Tracheal epithelial cell (primary cell): ENCODE results near the gene CLOCK. TPM values are rescaled to one million over a fixed set of nuclear protein-coding genes. Genes with fewer than 3 reads are reported as not detected.

Experiments
- total RNA-seq: library from RNA; depleted of rRNA; stranded (reverse); fragments of >200 nt; gene quantifications from 2 replicates; pipeline ENCODE4 v1.2.1, GENCODE V29; 2014

CLOCK gene, protein sequence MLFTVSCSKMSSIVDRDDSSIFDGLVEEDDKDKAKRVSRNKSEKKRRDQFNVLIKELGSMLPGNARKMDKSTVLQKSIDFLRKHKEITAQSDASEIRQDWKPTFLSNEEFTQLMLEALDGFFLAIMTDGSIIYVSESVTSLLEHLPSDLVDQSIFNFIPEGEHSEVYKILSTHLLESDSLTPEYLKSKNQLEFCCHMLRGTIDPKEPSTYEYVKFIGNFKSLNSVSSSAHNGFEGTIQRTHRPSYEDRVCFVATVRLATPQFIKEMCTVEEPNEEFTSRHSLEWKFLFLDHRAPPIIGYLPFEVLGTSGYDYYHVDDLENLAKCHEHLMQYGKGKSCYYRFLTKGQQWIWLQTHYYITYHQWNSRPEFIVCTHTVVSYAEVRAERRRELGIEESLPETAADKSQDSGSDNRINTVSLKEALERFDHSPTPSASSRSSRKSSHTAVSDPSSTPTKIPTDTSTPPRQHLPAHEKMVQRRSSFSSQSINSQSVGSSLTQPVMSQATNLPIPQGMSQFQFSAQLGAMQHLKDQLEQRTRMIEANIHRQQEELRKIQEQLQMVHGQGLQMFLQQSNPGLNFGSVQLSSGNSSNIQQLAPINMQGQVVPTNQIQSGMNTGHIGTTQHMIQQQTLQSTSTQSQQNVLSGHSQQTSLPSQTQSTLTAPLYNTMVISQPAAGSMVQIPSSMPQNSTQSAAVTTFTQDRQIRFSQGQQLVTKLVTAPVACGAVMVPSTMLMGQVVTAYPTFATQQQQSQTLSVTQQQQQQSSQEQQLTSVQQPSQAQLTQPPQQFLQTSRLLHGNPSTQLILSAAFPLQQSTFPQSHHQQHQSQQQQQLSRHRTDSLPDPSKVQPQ
- total RNA-seq: 15.7 and 19.2 TPM in 2 replicates

DNA sequence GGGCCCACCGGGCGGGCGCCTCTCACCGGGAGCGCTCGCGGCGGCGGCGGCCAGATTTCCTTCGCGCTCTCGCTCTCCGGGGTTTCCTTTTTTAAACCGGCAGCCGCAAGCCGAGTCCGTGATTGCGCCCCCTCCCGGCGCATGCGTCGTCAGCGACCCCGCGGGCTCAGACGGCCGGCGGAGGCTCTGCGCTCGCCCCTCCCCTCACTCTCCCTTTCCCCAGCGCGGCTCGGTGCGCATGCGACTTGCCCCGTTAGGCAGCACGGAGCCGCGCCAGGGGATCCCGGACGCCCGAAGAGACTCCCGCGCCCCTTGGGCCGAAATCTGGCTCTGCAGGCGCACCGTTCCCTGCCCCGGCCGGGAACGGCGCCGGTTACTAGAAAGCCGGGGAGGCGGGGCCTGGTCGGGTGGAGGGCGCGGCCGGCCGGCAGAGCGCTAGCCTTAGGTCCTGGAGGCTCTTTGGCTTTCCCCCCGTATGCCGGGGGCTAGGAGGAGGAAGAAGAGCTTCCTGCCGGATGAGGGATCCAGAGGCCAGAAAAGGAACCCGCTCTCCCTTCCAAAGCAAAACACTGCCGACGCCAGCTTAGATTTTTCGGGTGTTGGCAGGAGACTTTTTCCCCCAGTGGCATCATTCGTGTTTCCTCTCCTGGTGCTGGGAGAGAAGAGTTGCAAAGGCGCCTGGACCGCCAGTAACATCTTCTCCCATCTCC lies at the start of gene CLOCK:
TSS of gene CLOCK (minus strand) at position 154 of the 710 bp plus-strand sequence. CDS start 64,124 bp downstream, outside the sequence.

DNA sequence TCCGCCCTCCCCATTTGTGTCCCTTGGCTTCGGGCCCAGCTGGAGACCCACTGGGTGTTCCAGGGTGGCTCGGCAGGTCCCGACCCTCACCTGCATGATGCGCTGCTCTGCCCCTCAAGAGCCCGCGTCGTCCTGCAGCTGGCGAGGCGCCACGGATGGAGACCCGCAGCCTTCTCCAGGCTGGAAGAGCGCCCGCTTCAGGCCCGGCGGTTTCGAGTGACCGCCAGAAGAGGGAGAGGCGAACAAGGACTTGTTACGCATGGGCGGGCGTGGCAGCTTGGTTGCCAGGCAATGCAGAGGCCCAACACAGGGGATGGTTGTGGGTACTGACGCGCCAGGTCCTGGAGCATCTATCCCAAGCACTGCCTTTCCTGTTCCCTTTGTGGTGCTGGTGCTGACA lies 45.3 kb upstream of the CLOCK start, which contains the start of gene PDCL2:
TSS of gene PDCL2 (minus strand) at position 232 of the 400 bp plus-strand sequence. CDS start at position 96, 136 bp downstream.

DNA sequence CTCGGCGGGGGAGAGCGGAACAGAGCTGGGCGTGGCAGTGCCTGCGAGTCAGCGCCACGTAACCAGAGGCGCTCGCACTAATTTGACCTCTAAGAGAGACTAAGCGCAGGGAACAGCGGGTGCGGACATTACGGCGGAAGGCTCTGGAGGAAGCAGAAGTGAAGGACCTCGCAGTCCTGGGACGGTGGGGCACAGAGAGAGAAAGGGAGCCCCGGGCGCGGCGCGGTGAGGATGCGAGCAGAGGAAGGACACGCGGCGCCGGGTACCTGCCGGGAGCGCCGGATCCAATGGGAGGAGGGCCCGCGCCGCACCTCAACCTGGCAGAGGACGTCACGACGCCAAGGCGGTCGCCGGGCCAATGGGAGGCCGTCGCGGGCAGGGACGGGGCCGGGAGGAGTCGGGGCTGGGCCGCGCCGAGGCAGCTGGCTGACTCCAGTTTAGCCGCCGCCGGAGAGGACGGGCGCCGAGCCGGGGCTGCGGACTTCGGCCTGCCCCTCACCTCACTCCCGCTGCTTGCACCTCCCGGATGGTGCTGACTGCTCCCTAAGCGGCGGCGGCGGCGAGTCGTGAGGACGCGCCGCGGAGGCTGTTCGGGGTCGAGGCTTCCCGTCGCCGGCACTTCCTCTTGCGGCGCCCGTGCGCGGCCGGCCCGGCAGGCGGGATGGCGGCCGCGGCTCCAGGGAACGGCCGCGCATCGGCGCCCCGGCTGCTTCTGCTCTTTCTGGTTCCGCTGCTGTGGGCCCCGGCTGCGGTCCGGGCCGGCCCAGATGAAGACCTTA lies 151.0 kb downstream of the CLOCK start, which contains the start of gene TMEM165:
TSS of gene TMEM165 (plus strand) at position 429 of the 779 bp plus-strand sequence. CDS start at position 662, 233 bp downstream.

Other genes starting within 250 kb of the CLOCK start
- gene SRD5A3, start 200.7 kb downstream of the CLOCK start, total RNA-seq: 17.7 and 22.4 TPM in 2 replicates
- 105 and 147 TPM in 2 replicates for gene TMEM165, start 151.0 kb downstream of the CLOCK start, total RNA-seq
- gene PDCL2, start 45.3 kb upstream of the CLOCK start, total RNA-seq: 0.24 TPM in 1 of 2 replicates, not detected in the other
- 4.6 and 7.9 TPM in 2 replicates for gene NMU, start 89.4 kb upstream of the CLOCK start, total RNA-seq